ENCODE data around the gene PKP4.

Gene PKP4

DNA sequence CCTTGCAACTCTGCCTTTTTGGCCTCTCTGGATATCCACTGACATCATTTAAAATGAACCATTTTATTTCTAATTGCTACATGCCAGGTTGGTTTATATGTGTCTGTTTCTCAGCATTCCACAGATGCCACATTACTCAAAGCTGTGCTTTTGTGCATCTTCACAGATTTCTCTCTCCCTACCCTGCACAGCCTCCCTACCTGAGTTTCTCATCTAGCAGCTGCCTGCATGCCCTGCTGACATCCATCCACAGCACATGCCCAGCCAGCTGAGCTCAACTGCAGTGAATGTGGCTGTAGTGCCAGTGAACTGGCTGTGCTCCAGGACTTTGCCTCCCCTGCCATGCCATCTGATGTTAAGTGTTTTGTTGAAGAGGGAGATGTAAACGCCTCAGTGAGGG is 44.5 kb downstream of the PKP4 start:
- Histone ChIP-seq H3K4me1 (ENCODE audit: insufficient read depth, low read length) (peaks cover 31% of the 10 kb centered on the region), H3K9ac (ENCODE audit: low read length) (no peak overlapping the region), H3K27me3 (ENCODE audit: control insufficient read depth in 1 of 2, insufficient read depth in 2 of 2, low read length in 2 of 2) (no peaks in the 10 kb centered on the region), H3K36me3 (ENCODE audit: insufficient read depth, low read length) (no peaks in the 10 kb centered on the region), H3K27ac (ENCODE audit: low read depth, low read length) (no peak overlapping the region), H3K4me3 (ENCODE audit: low read depth in 1 of 2, low read length in 2 of 2) (no peak overlapping the region), H3K9me3 (ENCODE audit: low read length) (no peaks in the 10 kb centered on the region)

DNA sequence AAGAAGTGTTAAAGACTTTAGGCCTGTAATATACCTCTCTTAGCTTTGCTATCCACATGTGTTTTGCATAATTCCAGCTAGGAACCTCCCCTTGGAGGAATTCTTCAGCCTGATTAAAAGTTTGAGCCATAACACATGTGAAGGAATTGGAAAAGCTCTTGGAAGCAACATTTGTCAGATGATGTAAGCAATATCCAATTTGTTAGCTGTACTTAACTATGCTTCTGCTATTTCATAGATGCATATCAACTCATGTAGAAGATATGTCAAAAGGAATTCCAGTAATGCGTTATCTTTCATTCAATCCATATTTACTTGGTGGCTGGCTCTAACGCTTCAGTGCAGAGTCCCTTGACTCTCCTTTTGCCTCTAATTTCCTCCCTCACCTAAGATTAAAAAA is 46.2 kb downstream of the PKP4 start:
- peaks cover 31% of the 10 kb centered on the region for H3K4me1 ChIP-seq (ENCODE audit: insufficient read depth, low read length)
- H3K27ac ChIP-seq (ENCODE audit: low read depth, low read length), result no peak overlapping the region
- H3K9ac ChIP-seq (ENCODE audit: low read length), result no peak overlapping the region
- no peaks in the 10 kb centered on the region for H3K27me3 ChIP-seq (ENCODE audit: control insufficient read depth in 1 of 2, insufficient read depth in 2 of 2, low read length in 2 of 2)
- no peak overlapping the region for H3K4me3 ChIP-seq (ENCODE audit: low read depth in 1 of 2, low read length in 2 of 2)
- no peaks in the 10 kb centered on the region for H3K36me3 ChIP-seq (ENCODE audit: insufficient read depth, low read length)
- H3K9me3 ChIP-seq (ENCODE audit: low read length), result no peaks in the 10 kb centered on the region

DNA sequence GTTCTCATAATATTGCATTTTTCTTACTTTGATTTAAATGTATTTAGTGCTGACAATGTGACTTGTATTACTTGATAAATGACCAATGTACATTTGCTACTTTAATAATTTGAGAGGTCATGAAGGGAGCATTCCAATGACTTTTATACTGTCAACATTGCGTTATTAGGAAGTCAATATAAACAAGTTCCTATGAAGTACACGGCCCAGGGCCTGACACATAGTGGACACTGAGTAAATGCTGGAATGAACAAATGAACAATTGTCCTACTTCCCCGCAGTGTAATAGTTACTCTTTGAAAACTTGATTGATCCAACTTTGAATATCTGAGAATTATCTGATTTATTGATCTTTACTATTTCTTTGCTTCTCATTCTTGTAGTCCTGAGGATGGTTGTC is 47.3 kb downstream of the PKP4 start:
- no peak overlapping the region for H3K9ac ChIP-seq (ENCODE audit: low read length)
- no peak overlapping the region for H3K4me3 ChIP-seq (ENCODE audit: low read depth in 1 of 2, low read length in 2 of 2)
- H3K36me3 ChIP-seq (ENCODE audit: insufficient read depth, low read length), result no peaks in the 10 kb centered on the region
- H3K4me1 ChIP-seq (ENCODE audit: insufficient read depth, low read length), result peaks cover 31% of the 10 kb centered on the region
- H3K9me3 ChIP-seq (ENCODE audit: low read length), result no peaks in the 10 kb centered on the region
- H3K27me3 ChIP-seq (ENCODE audit: control insufficient read depth in 1 of 2, insufficient read depth in 2 of 2, low read length in 2 of 2), result no peaks in the 10 kb centered on the region
- no peak overlapping the region for H3K27ac ChIP-seq (ENCODE audit: low read depth, low read length)

DNA sequence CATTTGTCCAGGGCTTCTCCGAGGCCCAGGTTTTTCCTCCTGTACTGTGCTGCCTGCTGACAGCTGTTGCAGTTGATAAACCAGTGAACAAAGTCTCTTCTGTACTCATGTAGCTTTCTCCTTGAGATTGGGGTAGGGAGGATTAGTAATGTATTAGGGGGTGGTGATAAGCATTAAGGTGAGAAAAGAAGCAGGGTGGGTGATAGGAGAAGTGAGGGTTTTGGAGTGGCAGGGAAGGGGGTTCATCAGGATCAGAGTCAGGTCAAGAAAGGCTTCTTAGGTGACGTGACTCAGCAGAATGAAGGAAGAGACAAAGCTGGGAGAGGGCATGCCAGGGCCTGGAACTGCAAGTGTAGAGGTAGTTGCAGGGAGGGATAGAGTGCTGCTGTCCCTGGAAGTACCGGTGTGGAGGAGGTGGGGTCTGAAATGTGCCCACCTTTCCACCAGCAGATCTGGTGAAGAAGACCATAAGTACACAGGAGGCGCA is 48.7 kb downstream of the PKP4 start:
- Histone ChIP-seq H3K9me3 (ENCODE audit: low read length) (no peaks in the 10 kb centered on the region), H3K27me3 (ENCODE audit: control insufficient read depth in 1 of 2, insufficient read depth in 2 of 2, low read length in 2 of 2) (no peaks in the 10 kb centered on the region), H3K36me3 (ENCODE audit: insufficient read depth, low read length) (no peaks in the 10 kb centered on the region), H3K9ac (ENCODE audit: low read length) (no peak overlapping the region), H3K4me3 (ENCODE audit: low read depth in 1 of 2, low read length in 2 of 2) (no peak overlapping the region), H3K4me1 (ENCODE audit: insufficient read depth, low read length) (peaks cover 17% of the 10 kb centered on the region), H3K27ac (ENCODE audit: low read depth, low read length) (no peak overlapping the region)

DNA sequence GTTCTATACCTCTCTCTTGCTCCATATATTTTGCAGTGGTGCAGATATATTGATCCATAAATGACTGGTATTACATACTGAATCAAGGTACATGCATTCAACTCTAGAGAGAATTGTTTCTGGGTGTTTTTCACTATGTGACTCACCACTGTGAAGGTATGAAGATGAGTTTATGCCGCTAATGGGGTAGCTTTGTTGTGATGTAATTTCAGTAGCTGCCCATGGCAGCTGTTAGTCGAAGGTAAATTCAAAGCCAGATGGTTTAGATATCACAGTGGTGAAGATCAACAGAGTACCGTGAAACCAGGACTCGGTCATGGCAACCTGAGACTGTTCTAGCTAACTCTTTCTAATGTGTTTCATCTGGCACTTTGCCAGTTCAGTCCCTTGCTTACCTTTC is 50.4 kb downstream of the PKP4 start:
- Histone ChIP-seq H3K4me1 (ENCODE audit: insufficient read depth, low read length) (peaks cover 6% of the 10 kb centered on the region), H3K4me3 (ENCODE audit: low read depth in 1 of 2, low read length in 2 of 2) (no peak overlapping the region), H3K9ac (ENCODE audit: low read length) (no peak overlapping the region), H3K36me3 (ENCODE audit: insufficient read depth, low read length) (no peaks in the 10 kb centered on the region), H3K9me3 (ENCODE audit: low read length) (no peaks in the 10 kb centered on the region), H3K27me3 (ENCODE audit: control insufficient read depth in 1 of 2, insufficient read depth in 2 of 2, low read length in 2 of 2) (no peaks in the 10 kb centered on the region), H3K27ac (ENCODE audit: low read depth, low read length) (no peak overlapping the region)

DNA sequence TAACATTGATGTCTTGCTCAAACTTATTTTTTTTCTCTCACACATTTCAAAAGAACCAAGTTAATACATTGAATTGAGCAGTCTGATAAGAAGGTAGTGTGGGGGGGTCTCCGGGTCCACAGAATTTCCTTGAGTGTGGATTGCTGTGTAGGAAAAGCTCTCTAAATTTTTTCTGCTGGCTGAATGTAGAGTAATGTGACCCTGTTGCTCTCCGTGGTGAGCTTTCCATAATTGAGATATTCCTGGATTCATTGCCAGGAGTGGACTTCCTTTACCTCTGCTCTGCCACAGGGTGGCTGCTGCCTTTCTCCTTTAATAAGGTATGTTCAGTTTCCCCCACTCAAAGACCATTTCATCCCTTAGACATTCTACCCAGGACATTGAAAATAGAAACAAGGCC is 50.9 kb downstream of the PKP4 start:
- H3K4me1 ChIP-seq (ENCODE audit: insufficient read depth, low read length), result peaks cover under 1% of the 10 kb centered on the region
- H3K9me3 ChIP-seq (ENCODE audit: low read length), result no peaks in the 10 kb centered on the region
- H3K27ac ChIP-seq (ENCODE audit: low read depth, low read length), result no peak overlapping the region
- no peak overlapping the region for H3K9ac ChIP-seq (ENCODE audit: low read length)
- no peaks in the 10 kb centered on the region for H3K36me3 ChIP-seq (ENCODE audit: insufficient read depth, low read length)
- H3K27me3 ChIP-seq (ENCODE audit: control insufficient read depth in 1 of 2, insufficient read depth in 2 of 2, low read length in 2 of 2), result no peaks in the 10 kb centered on the region
- H3K4me3 ChIP-seq (ENCODE audit: low read depth in 1 of 2, low read length in 2 of 2), result no peak overlapping the region

DNA sequence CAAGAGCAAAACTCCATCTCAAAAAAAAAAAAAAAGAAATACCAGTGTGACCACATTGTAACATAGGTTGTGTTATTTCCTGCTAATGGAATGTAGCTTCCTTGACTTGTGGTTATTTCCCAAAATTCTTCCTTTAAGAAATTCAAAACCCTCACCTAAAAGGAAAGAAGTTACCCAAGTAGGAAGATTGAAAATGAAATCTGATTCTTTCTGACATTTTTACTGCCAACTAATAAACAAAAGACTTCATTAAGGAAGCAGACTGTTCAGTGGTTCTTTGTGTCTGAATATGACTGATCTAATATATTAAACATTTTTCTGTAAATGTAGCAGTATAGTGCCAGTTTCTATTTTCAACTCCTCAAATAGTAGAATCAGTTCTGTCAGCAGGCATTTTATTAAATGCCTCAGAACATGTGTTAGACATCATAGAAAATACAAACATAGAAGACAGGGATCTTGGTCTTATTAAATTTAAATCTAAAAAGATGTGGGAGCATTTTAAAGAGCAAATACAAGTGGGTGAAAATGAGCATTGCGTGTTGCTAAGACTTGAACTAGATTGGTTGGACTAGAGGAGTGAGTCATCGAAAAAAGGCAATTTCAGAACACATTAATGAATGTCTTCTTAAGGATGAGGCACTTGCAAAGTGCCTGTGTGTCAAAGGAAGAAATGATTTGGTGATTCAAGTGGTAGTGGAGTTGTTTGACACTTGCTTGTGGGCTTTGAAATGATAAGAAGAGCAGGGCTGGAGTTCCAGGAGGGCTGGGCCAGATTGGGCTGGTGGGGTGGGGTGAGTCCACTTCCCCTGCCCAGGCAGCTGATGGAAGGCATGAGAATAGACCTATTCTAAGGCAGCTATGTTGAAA is 53.4 kb downstream of the PKP4 start:
- H3K9ac ChIP-seq (ENCODE audit: low read length), result no peak overlapping the region
- H3K4me3 ChIP-seq (ENCODE audit: low read depth in 1 of 2, low read length in 2 of 2), result no peak overlapping the region
- no peaks in the 10 kb centered on the region for H3K4me1 ChIP-seq (ENCODE audit: insufficient read depth, low read length)
- no peaks in the 10 kb centered on the region for H3K9me3 ChIP-seq (ENCODE audit: low read length)
- H3K36me3 ChIP-seq (ENCODE audit: insufficient read depth, low read length), result no peaks in the 10 kb centered on the region
- no peaks in the 10 kb centered on the region for H3K27me3 ChIP-seq (ENCODE audit: control insufficient read depth in 1 of 2, insufficient read depth in 2 of 2, low read length in 2 of 2)
- H3K27ac ChIP-seq (ENCODE audit: low read depth, low read length), result no peak overlapping the region

DNA sequence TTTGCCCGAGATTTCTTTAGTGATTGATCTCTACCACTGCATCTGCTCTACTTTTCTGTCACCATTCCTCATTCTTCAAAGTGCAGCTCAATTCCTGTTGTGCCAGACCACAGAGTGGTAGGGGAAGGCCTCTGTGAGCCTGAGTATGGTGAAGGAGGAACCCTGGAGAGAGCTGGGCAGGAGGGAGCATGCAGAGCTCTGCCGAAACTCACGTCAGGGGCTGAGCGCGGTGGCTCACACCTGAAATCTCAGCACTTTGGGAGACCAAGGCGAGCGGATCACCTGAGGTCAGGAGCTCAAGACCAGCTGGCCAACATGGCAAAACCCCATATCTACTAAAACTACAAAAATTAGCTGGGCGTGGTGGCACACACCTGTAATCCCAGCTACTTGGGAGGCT is 54.1 kb downstream of the PKP4 start:
- no peak overlapping the region for H3K27ac ChIP-seq (ENCODE audit: low read depth, low read length)
- no peaks in the 10 kb centered on the region for H3K27me3 ChIP-seq (ENCODE audit: control insufficient read depth in 1 of 2, insufficient read depth in 2 of 2, low read length in 2 of 2)
- no peaks in the 10 kb centered on the region for H3K36me3 ChIP-seq (ENCODE audit: insufficient read depth, low read length)
- H3K4me1 ChIP-seq (ENCODE audit: insufficient read depth, low read length), result no peaks in the 10 kb centered on the region
- no peaks in the 10 kb centered on the region for H3K9me3 ChIP-seq (ENCODE audit: low read length)
- no peak overlapping the region for H3K4me3 ChIP-seq (ENCODE audit: low read depth in 1 of 2, low read length in 2 of 2)
- H3K9ac ChIP-seq (ENCODE audit: low read length), result no peak overlapping the region

DNA sequence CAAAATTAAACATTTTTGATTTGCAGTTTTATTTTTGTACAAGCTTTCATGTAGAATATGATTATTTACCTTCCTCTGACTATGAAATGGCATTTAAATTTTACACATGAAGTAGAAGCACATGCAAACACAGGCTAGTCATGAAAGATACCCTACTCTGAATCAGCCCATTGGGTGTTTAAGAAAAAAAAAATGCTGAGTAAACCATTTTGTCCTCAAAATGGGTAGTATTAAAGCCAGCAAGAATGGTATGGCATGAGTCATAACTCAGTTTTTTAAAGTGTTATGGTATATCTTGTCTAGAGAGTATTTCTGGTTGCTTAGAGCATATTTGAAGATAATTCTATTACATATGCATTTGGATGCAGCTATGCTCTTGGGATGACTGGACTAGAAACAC is 55.0 kb downstream of the PKP4 start:
- Histone ChIP-seq H3K27ac (ENCODE audit: low read depth, low read length) (no peak overlapping the region), H3K27me3 (ENCODE audit: control insufficient read depth in 1 of 2, insufficient read depth in 2 of 2, low read length in 2 of 2) (no peaks in the 10 kb centered on the region), H3K9ac (ENCODE audit: low read length) (no peak overlapping the region), H3K9me3 (ENCODE audit: low read length) (no peaks in the 10 kb centered on the region), H3K36me3 (ENCODE audit: insufficient read depth, low read length) (no peaks in the 10 kb centered on the region), H3K4me1 (ENCODE audit: insufficient read depth, low read length) (no peaks in the 10 kb centered on the region), H3K4me3 (ENCODE audit: low read depth in 1 of 2, low read length in 2 of 2) (no peak overlapping the region)

DNA sequence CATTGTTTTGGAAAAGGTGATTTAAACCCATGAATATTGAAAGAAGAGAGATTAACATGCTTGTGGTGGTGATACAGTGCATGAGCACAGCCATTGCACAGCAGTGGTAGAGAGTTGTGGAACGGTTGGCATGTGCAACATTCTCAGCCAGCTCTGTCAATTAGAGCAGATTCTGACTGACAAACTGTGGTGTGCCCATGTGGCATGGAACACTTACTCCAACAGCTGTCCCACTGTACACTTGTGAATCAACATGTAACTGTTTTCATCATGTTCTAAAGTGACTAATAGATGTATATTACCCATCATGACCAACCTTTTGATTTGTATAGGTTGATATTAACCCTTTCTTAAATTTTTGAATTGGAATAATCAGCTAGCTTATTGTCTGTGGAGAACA is 55.6 kb downstream of the PKP4 start:
- Histone ChIP-seq H3K36me3 (ENCODE audit: insufficient read depth, low read length) (no peaks in the 10 kb centered on the region), H3K27me3 (ENCODE audit: control insufficient read depth in 1 of 2, insufficient read depth in 2 of 2, low read length in 2 of 2) (no peaks in the 10 kb centered on the region), H3K9ac (ENCODE audit: low read length) (no peak overlapping the region), H3K9me3 (ENCODE audit: low read length) (no peaks in the 10 kb centered on the region), H3K4me1 (ENCODE audit: insufficient read depth, low read length) (no peaks in the 10 kb centered on the region), H3K27ac (ENCODE audit: low read depth, low read length) (no peak overlapping the region), H3K4me3 (ENCODE audit: low read depth in 1 of 2, low read length in 2 of 2) (no peak overlapping the region)

DNA sequence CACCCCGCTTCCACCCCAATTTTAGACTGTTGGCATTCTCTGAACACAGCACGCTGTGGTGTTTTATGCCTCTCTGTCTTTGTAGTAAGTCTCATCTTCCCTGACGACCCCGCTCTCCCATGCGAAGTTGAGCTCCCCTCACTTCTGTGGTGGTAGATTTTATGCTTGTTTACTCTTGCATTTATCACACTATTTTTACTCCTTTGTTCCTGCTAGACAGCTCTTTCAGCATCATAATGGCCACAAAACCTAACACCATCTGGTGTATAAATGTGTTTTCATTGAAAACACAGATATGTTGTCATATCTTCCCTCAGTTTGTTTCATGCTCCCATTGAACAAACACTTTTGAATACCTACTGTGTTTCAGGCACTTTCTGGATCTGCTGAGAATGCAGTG is 57.1 kb downstream of the PKP4 start:
- no peaks in the 10 kb centered on the region for H3K4me1 ChIP-seq (ENCODE audit: insufficient read depth, low read length)
- no peak overlapping the region for H3K4me3 ChIP-seq (ENCODE audit: low read depth in 1 of 2, low read length in 2 of 2)
- no peaks in the 10 kb centered on the region for H3K36me3 ChIP-seq (ENCODE audit: insufficient read depth, low read length)
- H3K27me3 ChIP-seq (ENCODE audit: control insufficient read depth in 1 of 2, insufficient read depth in 2 of 2, low read length in 2 of 2), result no peaks in the 10 kb centered on the region
- H3K27ac ChIP-seq (ENCODE audit: low read depth, low read length), result no peak overlapping the region
- no peaks in the 10 kb centered on the region for H3K9me3 ChIP-seq (ENCODE audit: low read length)
- H3K9ac ChIP-seq (ENCODE audit: low read length), result no peak overlapping the region

DNA sequence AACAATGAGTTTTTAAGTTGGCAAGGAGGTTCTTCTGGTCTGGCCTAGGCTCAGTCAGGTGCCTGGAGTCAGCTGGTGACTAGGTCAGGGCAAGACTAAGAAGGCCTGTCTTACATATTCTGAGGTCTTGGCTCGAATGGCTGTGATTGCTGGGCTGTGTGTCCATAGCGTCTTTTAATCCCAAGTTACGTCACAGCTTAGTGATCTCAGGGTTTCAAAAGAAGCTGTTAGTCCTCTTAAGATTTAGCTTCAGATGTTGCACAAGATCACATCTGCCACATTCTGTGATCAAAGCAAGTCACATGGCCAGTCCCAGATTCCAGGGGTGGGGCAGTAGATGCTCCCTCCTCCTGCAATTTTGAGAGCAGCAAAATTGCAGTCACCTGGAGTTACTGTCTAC is 61.3 kb downstream of the PKP4 start:
- Histone ChIP-seq H3K9me3 (ENCODE audit: low read length) (no peaks in the 10 kb centered on the region), H3K27ac (ENCODE audit: low read depth, low read length) (no peak overlapping the region), H3K36me3 (ENCODE audit: insufficient read depth, low read length) (no peaks in the 10 kb centered on the region), H3K4me3 (ENCODE audit: low read depth in 1 of 2, low read length in 2 of 2) (no peak overlapping the region), H3K27me3 (ENCODE audit: control insufficient read depth in 1 of 2, insufficient read depth in 2 of 2, low read length in 2 of 2) (no peaks in the 10 kb centered on the region), H3K4me1 (ENCODE audit: insufficient read depth, low read length) (no peaks in the 10 kb centered on the region), H3K9ac (ENCODE audit: low read length) (no peak overlapping the region)
